Calu3 (cell line): ENCODE results near the gene NCF1. TPM values are rescaled to one million over a fixed set of nuclear protein-coding genes. Genes with fewer than 3 reads are reported as not detected.
A peak's percentile ranks its signal among the peaks of the same experiment; 100 is the strongest.
"Not testable (repeated sequence)": the region's sequence is repeated elsewhere in the genome, so short reads cannot be mapped to it uniquely, and the experiment has no call there.

Experiments used
- BruUV-seq: library from RNA; stranded (reverse); fragments of 400-500 nt; replicated peaks from 2 replicates; lab custom pipeline; 2021; lab: Mats Ljungman, UMichigan
- CTCF ChIA-PET: fragments of 300-600 bp; sonication (Branson Sonifier 250); formaldehyde crosslinking; loops from one replicate; lab custom pipeline; 2022; ENCODE audit warnings: antibody characterized with exemption; lab: Charles Lee
- DNase-seq: peaks from one replicate; pipeline ENCODE4 v3.0.0; 2022
- H3K27ac Mint-ChIP-seq: one replicate; pipeline ENCODE4 v1.8.0; 2022; ENCODE audit warnings: mixed read lengths; ENCODE audit not compliant: unreplicated experiment
- H3K27me3 Mint-ChIP-seq: one replicate; pipeline ENCODE4 v1.8.0; 2022; ENCODE audit warnings: mixed read lengths; ENCODE audit not compliant: unreplicated experiment
- H3K36me3 Mint-ChIP-seq: one replicate; pipeline ENCODE4 v1.8.0; 2022; ENCODE audit warnings: mild to moderate bottlenecking, moderate library complexity, mixed read lengths; ENCODE audit not compliant: insufficient read depth, unreplicated experiment
- H3K4me1 Mint-ChIP-seq: one replicate; pipeline ENCODE4 v1.8.0; 2022; ENCODE audit warnings: mild to moderate bottlenecking, low read depth, mixed read lengths; ENCODE audit not compliant: unreplicated experiment
- H3K4me3 Mint-ChIP-seq: one replicate; pipeline ENCODE4 v1.8.0; 2022; ENCODE audit warnings: mild to moderate bottlenecking, low read depth, moderate library complexity, mixed read lengths; ENCODE audit not compliant: unreplicated experiment
- H3K9me3 Mint-ChIP-seq: one replicate; pipeline ENCODE4 v1.8.0; 2022; ENCODE audit warnings: low read depth, mixed read lengths; ENCODE audit not compliant: unreplicated experiment
- intact Hi-C: fragments of 100-400 bp; cut with micrococcal nuclease; formaldehyde crosslinking; loops from one replicate; pipeline ENCODE4 v1.10.0; 2022; ENCODE audit not compliant: unreplicated experiment
- total RNA-seq: library from RNA; stranded (reverse); gene quantifications from 2 replicates; pipeline ENCODE4 v1.2.3, GENCODE V29; 2022

The NCF1 gene
- total RNA-seq, 1 experiment from 2014 or later: not detected

GRCh38 chr7:74779053-74779452 is 5.2 kb downstream of the NCF1 start:
- intact Hi-C loops, H3K4me3 Mint-ChIP-seq, H3K4me1 Mint-ChIP-seq, H3K9me3 Mint-ChIP-seq, BruUV-seq, H3K27ac Mint-ChIP-seq, H3K27me3 Mint-ChIP-seq, H3K36me3 Mint-ChIP-seq, DNase-seq, CTCF ChIA-PET: not testable (repeated sequence)

DNA sequence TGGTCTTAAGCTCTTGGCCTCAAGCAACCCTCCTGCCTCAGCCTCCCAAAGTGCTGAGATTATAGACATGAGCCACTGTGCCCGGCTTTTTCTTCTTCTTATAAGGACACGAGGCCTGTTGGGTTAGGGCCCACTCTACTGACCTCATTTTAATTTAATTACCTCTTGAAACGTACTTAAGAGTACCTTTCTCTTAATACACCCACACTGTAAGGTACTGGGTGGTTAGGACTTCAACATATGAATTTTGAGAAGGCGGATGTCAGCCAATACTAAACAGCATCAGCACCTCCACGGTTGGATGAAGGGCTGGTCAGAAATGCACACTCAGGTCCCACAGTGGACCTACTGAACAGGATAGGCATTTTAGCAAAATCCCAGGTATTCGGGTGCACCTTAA is 7.9 kb downstream of the NCF1 start:
- H3K36me3 Mint-ChIP-seq, H3K4me3 Mint-ChIP-seq, intact Hi-C loops, CTCF ChIA-PET, H3K9me3 Mint-ChIP-seq, BruUV-seq, H3K27ac Mint-ChIP-seq, H3K27me3 Mint-ChIP-seq, H3K4me1 Mint-ChIP-seq, DNase-seq: not testable (repeated sequence)

DNA sequence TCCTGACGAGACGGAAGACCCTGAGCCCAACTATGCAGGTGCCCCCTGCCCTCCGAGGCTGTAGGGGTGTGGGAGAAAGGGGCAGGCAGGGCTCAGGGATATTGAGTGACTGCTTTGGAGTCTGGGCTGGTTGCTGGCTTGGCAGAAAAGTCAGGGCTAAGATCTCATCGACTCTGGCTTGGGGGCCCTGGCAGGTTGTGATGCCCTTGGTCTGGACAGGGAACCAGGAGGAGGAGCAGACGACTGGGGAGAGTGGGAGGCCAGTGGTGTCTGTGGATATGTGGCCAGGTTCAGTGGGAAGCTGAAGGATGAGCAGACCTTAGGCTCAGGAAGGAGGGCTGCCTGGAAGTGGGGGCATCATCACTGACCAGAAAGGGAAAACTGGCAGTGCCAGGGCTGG is 9.8 kb downstream of the NCF1 start:
- not testable (repeated sequence) for H3K9me3 Mint-ChIP-seq, BruUV-seq, H3K4me1 Mint-ChIP-seq

DNA sequence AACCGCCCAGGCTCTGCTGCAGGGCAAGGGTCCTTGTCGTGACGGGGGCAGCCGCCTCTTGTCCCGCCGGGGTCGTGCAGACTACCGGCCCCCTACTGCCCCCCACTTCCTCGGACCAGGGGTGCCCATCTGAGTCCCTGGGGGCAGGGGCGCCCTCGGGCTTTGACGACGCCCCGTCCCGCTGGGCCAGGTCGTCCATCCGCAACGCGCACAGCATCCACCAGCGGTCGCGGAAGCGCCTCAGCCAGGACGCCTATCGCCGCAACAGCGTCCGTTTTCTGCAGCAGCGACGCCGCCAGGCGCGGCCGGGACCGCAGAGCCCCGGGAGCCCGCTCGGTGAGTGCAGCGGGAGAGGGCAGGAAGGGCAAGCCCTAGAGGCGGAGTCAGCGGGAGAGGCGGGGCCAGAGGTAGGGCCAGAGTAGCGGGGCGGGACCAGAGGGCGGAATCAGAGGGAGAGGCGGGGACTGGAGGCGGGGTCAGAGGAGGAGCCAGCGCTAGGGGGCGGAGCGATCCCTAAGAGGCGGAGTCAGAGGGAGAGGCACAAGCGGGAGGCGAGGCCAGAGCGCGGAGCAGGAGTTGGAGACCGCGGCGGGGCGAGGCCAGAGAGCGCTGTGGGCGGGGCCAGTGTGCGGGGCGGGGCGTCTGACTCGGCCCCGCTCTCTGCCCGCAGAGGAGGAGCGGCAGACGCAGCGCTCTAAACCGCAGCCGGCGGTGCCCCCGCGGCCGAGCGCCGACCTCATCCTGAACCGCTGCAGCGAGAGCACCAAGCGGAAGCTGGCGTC is 14.7 kb downstream of the NCF1 start:
- H3K4me1 Mint-ChIP-seq, H3K27me3 Mint-ChIP-seq, H3K36me3 Mint-ChIP-seq, BruUV-seq, CTCF ChIA-PET, H3K9me3 Mint-ChIP-seq, H3K4me3 Mint-ChIP-seq, intact Hi-C loops, H3K27ac Mint-ChIP-seq: not testable (repeated sequence)
- DNase-seq: peak; percentile 91

More for the DNA sequence above, 9.8 kb downstream of the NCF1 start:
- H3K36me3 Mint-ChIP-seq, H3K27ac Mint-ChIP-seq, CTCF ChIA-PET, DNase-seq, intact Hi-C loops, H3K4me3 Mint-ChIP-seq, H3K27me3 Mint-ChIP-seq: not testable (repeated sequence)

DNA sequence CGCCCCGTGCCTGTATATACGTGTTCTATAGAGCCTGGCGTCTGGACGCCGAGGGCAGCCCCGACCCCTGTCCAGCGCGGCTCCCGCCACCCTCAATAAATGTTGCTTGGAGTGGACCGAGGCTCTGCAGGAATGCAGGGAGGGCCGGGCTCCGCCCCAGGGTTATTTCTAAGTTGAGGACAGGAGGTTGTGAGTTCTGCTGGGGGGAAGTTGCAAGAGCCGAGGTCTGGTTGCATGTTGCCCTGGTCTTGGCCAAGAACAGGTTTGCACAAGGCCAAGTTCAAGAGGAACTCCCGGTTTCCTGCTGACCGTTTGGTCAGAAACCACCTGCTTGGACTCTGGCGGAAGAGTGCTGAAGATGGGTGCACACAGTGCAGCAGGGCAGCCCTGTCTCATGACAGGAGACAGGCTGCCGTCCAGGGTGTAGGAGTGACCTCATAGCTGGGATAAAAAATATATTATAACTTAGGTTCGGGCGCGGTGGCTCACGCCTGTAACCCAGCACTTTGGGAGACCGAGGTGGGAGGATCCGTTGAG is 15.5 kb downstream of the NCF1 start:
- H3K36me3 Mint-ChIP-seq, H3K4me3 Mint-ChIP-seq, BruUV-seq, H3K27me3 Mint-ChIP-seq, intact Hi-C loops, DNase-seq, H3K27ac Mint-ChIP-seq, CTCF ChIA-PET, H3K9me3 Mint-ChIP-seq, H3K4me1 Mint-ChIP-seq: not testable (repeated sequence)

- intact Hi-C loops, DNase-seq, H3K36me3 Mint-ChIP-seq, H3K27me3 Mint-ChIP-seq, H3K4me1 Mint-ChIP-seq, H3K4me3 Mint-ChIP-seq, CTCF ChIA-PET, H3K27ac Mint-ChIP-seq, H3K9me3 Mint-ChIP-seq: not testable (repeated sequence)
- TSS peak; percentile 98 for BruUV-seq
These were observed 24.2 kb downstream of the NCF1 start for GRCh38 chr7:74797848-74798622.

DNA sequence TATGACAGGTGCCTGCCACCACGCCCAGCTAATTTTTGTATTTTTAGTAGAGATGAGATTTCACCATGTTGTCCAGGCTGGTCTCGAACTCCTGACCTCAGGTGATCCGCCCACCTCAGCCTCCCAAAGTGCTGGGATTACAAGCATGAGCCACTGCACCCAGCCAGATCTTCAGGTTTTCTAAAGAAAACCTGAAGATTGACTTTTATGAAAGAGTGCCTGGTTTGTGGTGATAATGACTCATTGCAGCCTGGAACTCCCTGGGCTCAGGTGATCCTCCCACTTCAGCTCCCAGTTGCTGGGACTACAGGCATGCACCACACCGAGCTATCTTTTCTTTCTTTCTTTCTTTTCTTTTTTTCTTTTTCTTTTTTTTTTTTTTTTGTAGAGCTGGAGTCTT is 24.8 kb downstream of the NCF1 start:
- H3K27ac Mint-ChIP-seq, H3K4me1 Mint-ChIP-seq, H3K9me3 Mint-ChIP-seq, BruUV-seq, intact Hi-C loops, H3K27me3 Mint-ChIP-seq, H3K4me3 Mint-ChIP-seq, CTCF ChIA-PET, H3K36me3 Mint-ChIP-seq: not testable (repeated sequence)
- DNase-seq: peak; percentile 39

GRCh38 chr7:74815882-74816281 is 42.1 kb downstream of the NCF1 start:
- DNase-seq, H3K4me1 Mint-ChIP-seq, H3K27me3 Mint-ChIP-seq, BruUV-seq, H3K9me3 Mint-ChIP-seq, H3K36me3 Mint-ChIP-seq, H3K27ac Mint-ChIP-seq, CTCF ChIA-PET, intact Hi-C loops, H3K4me3 Mint-ChIP-seq: not testable (repeated sequence)

DNA sequence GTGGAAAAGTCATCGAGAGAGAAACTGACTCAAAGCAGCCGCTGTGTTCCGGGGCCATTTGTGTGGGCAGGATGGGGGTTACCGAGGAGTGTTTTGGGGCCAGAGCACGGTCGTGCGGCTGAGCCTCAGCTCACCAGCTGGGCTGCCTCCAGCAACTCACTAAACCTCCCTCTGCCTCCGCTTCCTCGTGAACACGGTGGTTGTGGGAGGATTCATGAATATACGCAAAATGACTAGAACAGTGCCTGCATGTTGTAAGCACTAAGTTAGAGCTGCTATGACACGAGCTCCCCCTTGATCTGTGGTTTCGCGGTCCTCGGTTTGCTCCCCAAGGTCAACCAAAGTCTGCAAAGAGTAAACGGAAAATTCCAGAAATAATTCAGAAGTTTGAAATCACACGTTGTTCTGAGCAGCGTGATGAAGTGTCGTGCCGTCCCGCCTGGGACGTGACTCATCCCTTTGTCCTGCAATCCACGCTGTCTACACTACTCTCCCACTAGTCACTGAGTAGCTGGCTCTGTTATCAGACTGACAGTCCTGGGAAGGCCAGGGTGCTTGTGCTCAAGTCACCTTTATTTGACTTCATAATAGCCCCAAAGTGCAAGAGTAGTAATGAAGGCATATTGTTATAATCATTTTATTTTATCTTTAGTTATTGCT is 46.5 kb downstream of the NCF1 start:
- intact Hi-C loops, H3K36me3 Mint-ChIP-seq, H3K9me3 Mint-ChIP-seq, DNase-seq, H3K27ac Mint-ChIP-seq, BruUV-seq, H3K27me3 Mint-ChIP-seq, H3K4me1 Mint-ChIP-seq, H3K4me3 Mint-ChIP-seq, CTCF ChIA-PET: not testable (repeated sequence)
